Gastroesophageal sphincter (tissue), 4 donors: ENCODE measurements around the gene DCBLD1. TPM values are rescaled to one million over a fixed set of nuclear protein-coding genes. Genes with fewer than 3 reads are reported as not detected.

Source experiments
- ATAC-seq: fragments of 150-250 bp; one replicate; pipeline ENCODE4 v1.9.1; 2016; ENCODE audit warnings: mild to moderate bottlenecking, moderate library complexity
- H3K27ac ChIP-seq, 4 donors: fragments of 200-600 bp; sonication (generic) in 3 of 4; 1 replicate in 3 of 4; 2 replicates in 1 of 4; pipeline ENCODE4 v1.5.1; 2016 to 2019
- H3K27me3 ChIP-seq: fragments of 200-600 bp; sonication (generic); one replicate; pipeline ENCODE4 v1.5.1; 2019
- H3K36me3 ChIP-seq, 2 donors: fragments of 200-600 bp; sonication (generic); one replicate each; pipeline ENCODE4 v1.5.1; 2019; ENCODE audit warnings: control low read depth in 1 of 2
- H3K4me1 ChIP-seq, 3 donors: fragments of 200-600 bp; sonication (generic); 1 replicate in 2 of 3; 2 replicates in 1 of 3; pipeline ENCODE4 v1.5.1; 2016 to 2019; ENCODE audit warnings: control low read depth in 2 of 3
- H3K4me3 ChIP-seq, 2 donors: fragments of 200-600 bp; sonication (generic); one replicate each; pipeline ENCODE4 v1.5.1; 2019; ENCODE audit warnings: mild to moderate bottlenecking in 1 of 2, moderate library complexity in 1 of 2
- H3K9me3 ChIP-seq, 3 donors: fragments of 200-600 bp; sonication (generic); one replicate each; pipeline ENCODE4 v1.5.1; 2017 to 2019; ENCODE audit warnings: control low read depth in 2 of 3
- CTCF ChIP-seq, 4 experiments: fragments of 200-600 bp in 2 of 4; fragments of 450-650 bp in 2 of 4; sonication (generic) in 1 of 4; IDR thresholded peaks; one replicate each; pipeline ENCODE4 v1.5.1; 2017 to 2019; ENCODE audit warnings: antibody characterized with exemption in 4 of 4, mild to moderate bottlenecking in 2 of 4, moderate library complexity in 2 of 4
- EP300 ChIP-seq: sonication (generic); formaldehyde crosslinking; IDR thresholded peaks from one replicate; pipeline ENCODE4 v1.6.1; 2017; ENCODE audit warnings: antibody characterized with exemption, mild to moderate bottlenecking
- POLR2A ChIP-seq, 2 donors: fragments of 450-650 bp; IDR thresholded peaks; one replicate each; pipeline ENCODE4 v1.6.1; 2017; ENCODE audit warnings: antibody characterized with exemption in 2 of 2, mild to moderate bottlenecking in 2 of 2, moderate library complexity in 1 of 2
- POLR2AphosphoS5 ChIP-seq: sonication (generic); formaldehyde crosslinking; IDR thresholded peaks from one replicate; pipeline ENCODE4 v1.6.1; 2017; ENCODE audit warnings: antibody characterized with exemption
- WGBS, 2 donors: methylation state at CpG; one replicate each; pipeline ENCODE4 v1.1.5; 2018; ENCODE audit warnings: low coverage in 1 of 2; 5-methylcytosine and 5-hydroxymethylcytosine counted together
- total RNA-seq, 4 donors: library from RNA; depleted of rRNA; stranded (reverse); fragments of >200 nt; gene quantifications; one replicate each; pipeline ENCODE4 v1.1.0, GENCODE V29; 2016

DCBLD1 gene
- total RNA-seq, 4 donors from 2014 or later = 5.0 to 10.9 (median 8.3) TPM

GRCh38 chr6:117564681-117565080 lies 82.2 kb downstream of the DCBLD1 start:
- Histone ChIP-seq H3K4me3 (no peak overlapping the region), H3K4me1 (no peaks in the 10 kb centered on the region), H3K27ac (no peak overlapping the region), H3K9me3 (no peaks in the 10 kb centered on the region), H3K36me3 (peaks cover 0 to 71% of the 10 kb centered on the region in 2 donors), H3K27me3 (no peaks in the 10 kb centered on the region)
- ATAC-seq = no peak
- no peak for TF ChIP-seq POLR2A (IDR thresholded peaks at IDR 0.05)
- TF ChIP-seq POLR2AphosphoS5 = no peak
- no peak for TF ChIP-seq CTCF (IDR thresholded peaks at IDR 0.05)
- no peak for TF ChIP-seq EP300
- WGBS, 2 donors = 60 to 77% methylated on average over 1 of the region's 1 CpG

GRCh38 chr6:117568247-117568646 lies 85.8 kb downstream of the DCBLD1 start:
- no peak overlapping the region for H3K4me3 ChIP-seq
- no peaks in the 10 kb centered on the region for H3K27me3 ChIP-seq
- no peak overlapping the region for H3K27ac ChIP-seq
- no peaks in the 10 kb centered on the region for H3K4me1 ChIP-seq
- no peak for ATAC-seq
- no peaks in the 10 kb centered on the region for H3K9me3 ChIP-seq
- TF ChIP-seq POLR2AphosphoS5 (no peak), CTCF (IDR thresholded peaks at IDR 0.05) (no peak), POLR2A (IDR thresholded peaks at IDR 0.05) (no peak), EP300 (no peak)
- 95 to 96% methylated on average over 2 of the region's 2 CpGs for WGBS, 2 donors
- peaks cover 0 to 94% of the 10 kb centered on the region in 2 donors for H3K36me3 ChIP-seq

- 0% methylated on average over 1 of the region's 1 CpG for WGBS, 2 donors
- no peak for ATAC-seq
- Histone ChIP-seq H3K4me3 (no peak overlapping the region), H3K36me3 (peaks cover 0 to 89% of the 10 kb centered on the region in 2 donors), H3K27me3 (no peaks in the 10 kb centered on the region), H3K4me1 (no peaks in the 10 kb centered on the region), H3K9me3 (no peaks in the 10 kb centered on the region), H3K27ac (no peak overlapping the region)
- TF ChIP-seq EP300 (no peak), POLR2AphosphoS5 (no peak), CTCF (IDR thresholded peaks at IDR 0.05) (no peak), POLR2A (IDR thresholded peaks at IDR 0.05) (no peak)
Measured at GRCh38 chr6:117568831-117569410, 86.4 kb downstream of the DCBLD1 start.

GRCh38 chr6:117573006-117573680 lies 90.7 kb downstream of the DCBLD1 start:
- Histone ChIP-seq H3K4me3 (no peak overlapping the region), H3K4me1 (no peaks in the 10 kb centered on the region), H3K27ac (no peak overlapping the region), H3K36me3 (peaks cover 0 to 70% of the 10 kb centered on the region in 2 donors), H3K9me3 (no peaks in the 10 kb centered on the region), H3K27me3 (no peaks in the 10 kb centered on the region)
- ATAC-seq = no peak
- 89 to 93% methylated on average over 5 of the region's 5 CpGs for WGBS, 2 donors
- TF ChIP-seq CTCF (IDR thresholded peaks at IDR 0.05) (no peak), POLR2A (IDR thresholded peaks at IDR 0.05) (no peak), EP300 (no peak), POLR2AphosphoS5 (no peak)

GRCh38 chr6:117574198-117574597 lies 91.7 kb downstream of the DCBLD1 start:
- TF ChIP-seq POLR2AphosphoS5 (no peak), CTCF (IDR thresholded peaks at IDR 0.05) (no peak), POLR2A (IDR thresholded peaks at IDR 0.05) (no peak), EP300 (no peak)
- H3K36me3 ChIP-seq = peaks cover 0 to 69% of the 10 kb centered on the region in 2 donors

More at GRCh38 chr6:117574198-117574597, 91.7 kb downstream of the DCBLD1 start:
- no peak for ATAC-seq
- H3K27ac ChIP-seq = no peak overlapping the region
- no peaks in the 10 kb centered on the region for H3K4me1 ChIP-seq
- WGBS, 2 donors = 71 to 88% methylated on average over 4 of the region's 4 CpGs
- H3K27me3 ChIP-seq = no peaks in the 10 kb centered on the region
- no peak overlapping the region for H3K4me3 ChIP-seq
- no peaks in the 10 kb centered on the region for H3K9me3 ChIP-seq
